ENCODE data around the gene RBPJ.
A peak's percentile ranks its signal among the peaks of the same experiment; 100 is the strongest.
"Not testable (repeated sequence)": the region's sequence is repeated elsewhere in the genome, so short reads cannot be mapped to it uniquely, and the experiment has no call there.

RBPJ gene

GRCh38 chr4:26377328-26378311, 56.8 kb downstream of the RBPJ start:
- no peak for DNase-seq

- DNase-seq: no peak
Observed at GRCh38 chr4:26379837-26380236, 59.0 kb downstream of the RBPJ start.

GRCh38 chr4:26380740-26381139, 59.9 kb downstream of the RBPJ start:
- no peak for DNase-seq

GRCh38 chr4:26384380-26385057, 63.7 kb downstream of the RBPJ start:
- DNase-seq: no peak

GRCh38 chr4:26385690-26386089, 64.9 kb downstream of the RBPJ start:
- no peak for DNase-seq

- DNase-seq: no peak
Observed at GRCh38 chr4:26386386-26386785, 65.6 kb downstream of the RBPJ start.

- no peak for DNase-seq
Observed at GRCh38 chr4:26388671-26389070, 67.9 kb downstream of the RBPJ start.

- DNase-seq: peak in 1 of 5 experiments; percentile 27
Observed at GRCh38 chr4:26397086-26397485, 76.3 kb downstream of the RBPJ start.

- no peak for DNase-seq
Observed at GRCh38 chr4:26400132-26400531, 79.3 kb downstream of the RBPJ start.

GRCh38 chr4:26402017-26402416, 81.2 kb downstream of the RBPJ start:
- not testable (repeated sequence) for DNase-seq

- no peak for DNase-seq
Observed at GRCh38 chr4:26402458-26402857, 81.6 kb downstream of the RBPJ start.

- no peak for DNase-seq
Observed at GRCh38 chr4:26404743-26405206, 84.0 kb downstream of the RBPJ start.

GRCh38 chr4:26406346-26406975, 85.6 kb downstream of the RBPJ start:
- peak in 1 of 5 experiments; percentile 48 for DNase-seq

GRCh38 chr4:26407476-26407875, 86.7 kb downstream of the RBPJ start:
- no peak for DNase-seq

- DNase-seq: peak in 2 of 5 experiments; percentile 24 to 69
Observed at GRCh38 chr4:26410385-26411293, 89.8 kb downstream of the RBPJ start.

GRCh38 chr4:26412381-26413372, 91.9 kb downstream of the RBPJ start:
- no peak for DNase-seq

GRCh38 chr4:26413582-26413981, 92.8 kb downstream of the RBPJ start:
- DNase-seq: no peak

- no peak for DNase-seq
Observed at GRCh38 chr4:26418107-26418506, 97.3 kb downstream of the RBPJ start.

- no peak for DNase-seq
Observed at GRCh38 chr4:26418850-26419249, 98.0 kb downstream of the RBPJ start.

- no peak for DNase-seq
Observed at GRCh38 chr4:26420438-26420837, 99.6 kb downstream of the RBPJ start.

- DNase-seq: no peak
Observed at GRCh38 chr4:26420913-26421312, 100.1 kb downstream of the RBPJ start.

All from T-helper 2 cell (primary cell).